PC-3 (cell line): ENCODE data around the gene NTM.

Source experiments
- CTCF ChIP-seq: fragments of 300-600 bp; sonication (generic); conservative IDR thresholded peaks from 2 replicates; pipeline ENCODE4 v1.5.1; 2017; ENCODE audit warnings: antibody characterized with exemption, low read depth, mild to moderate bottlenecking, low read length
- EZH2 ChIP-seq: fragments of 300-600 bp; sonication (generic); IDR thresholded peaks from one replicate; pipeline ENCODE4 v1.6.1; 2017; ENCODE audit warnings: antibody characterized with exemption, mild to moderate bottlenecking, low read length; ENCODE audit not compliant: unreplicated experiment

GRCh38 chr11:132035766-132036165 lies 665.4 kb downstream of the NTM start:
- TF ChIP-seq CTCF, result no peak
- no peak for TF ChIP-seq EZH2
